HEK293T (cell line): Measurements from ENCODE around the gene CDH13.
A peak's percentile ranks its signal among the peaks of the same experiment; 100 is the strongest.

Experiments used
- CTCF ChIA-PET: fragments of 350-600 bp; formaldehyde crosslinking; extraction: SDS; loops from one replicate; lab custom pipeline; 2021; ENCODE audit warnings: antibody characterized with exemption, inconsistent platforms; lab: Yijun Ruan, JAX
- POLR2A ChIA-PET: fragments of 350-600 bp; formaldehyde crosslinking; extraction: SDS; loops from one replicate; lab custom pipeline; 2020; ENCODE audit warnings: antibody characterized with exemption, inconsistent platforms; lab: Yijun Ruan, JAX
- DNase-seq: peaks from one replicate; pipeline ENCODE4 v3.0.0; 2012; ENCODE audit warnings: mixed read lengths; ENCODE audit errors: extremely low spot score
- ARNT ChIP-seq: fragments of 450-650 bp; IDR thresholded peaks from 2 replicates; pipeline ENCODE4 v1.6.1; 2017; ENCODE audit warnings: mild to moderate bottlenecking
- BHLHE40 ChIP-seq: fragments of 450-650 bp; IDR thresholded peaks from 2 replicates; pipeline ENCODE4 v1.6.1; 2016; ENCODE audit warnings: mild to moderate bottlenecking, moderate library complexity, borderline replicate concordance
- CTBP1 ChIP-seq: fragments of 450-650 bp; IDR thresholded peaks from 2 replicates; pipeline ENCODE4 v1.6.1; 2016; ENCODE audit warnings: borderline replicate concordance
- ELF4 ChIP-seq: fragments of 450-650 bp; IDR thresholded peaks from 2 replicates; pipeline ENCODE4 v1.6.1; 2017; ENCODE audit warnings: antibody characterized with exemption
- FOXA1 ChIP-seq: fragments of 450-650 bp; IDR thresholded peaks from 2 replicates; pipeline ENCODE4 v1.6.1; 2016; ENCODE audit warnings: mild to moderate bottlenecking
- FOXK2 ChIP-seq: fragments of 450-650 bp; IDR thresholded peaks from 2 replicates; pipeline ENCODE4 v1.6.1; 2016; ENCODE audit warnings: mild to moderate bottlenecking
- FOXM1 ChIP-seq: fragments of 450-650 bp; IDR thresholded peaks from 2 replicates; pipeline ENCODE4 v1.6.1; 2017; ENCODE audit warnings: mild to moderate bottlenecking, borderline replicate concordance
- LEF1 ChIP-seq: fragments of 450-650 bp; IDR thresholded peaks from 2 replicates; pipeline ENCODE4 v1.6.1; 2017; ENCODE audit warnings: mild to moderate bottlenecking, borderline replicate concordance
- NFRKB ChIP-seq: fragments of 450-650 bp; IDR thresholded peaks from 2 replicates; pipeline ENCODE4 v1.6.1; 2016; ENCODE audit warnings: mild to moderate bottlenecking, moderate library complexity
- SUZ12 ChIP-seq: fragments of 450-650 bp; IDR thresholded peaks from 2 replicates; pipeline ENCODE4 v1.6.1; 2016; ENCODE audit warnings: mild to moderate bottlenecking
- TARDBP ChIP-seq: fragments of 450-650 bp; IDR thresholded peaks from 2 replicates; pipeline ENCODE4 v1.6.1; 2016
- ZNF384 ChIP-seq: fragments of 450-650 bp; IDR thresholded peaks from 2 replicates; pipeline ENCODE4 v1.6.1; 2016
- TF ChIP-seq, protein P1 (sequence below): fragments of 450-650 bp; IDR thresholded peaks from 2 replicates; pipeline ENCODE4 v1.6.1; 2016

The CDH13 gene

DNA sequence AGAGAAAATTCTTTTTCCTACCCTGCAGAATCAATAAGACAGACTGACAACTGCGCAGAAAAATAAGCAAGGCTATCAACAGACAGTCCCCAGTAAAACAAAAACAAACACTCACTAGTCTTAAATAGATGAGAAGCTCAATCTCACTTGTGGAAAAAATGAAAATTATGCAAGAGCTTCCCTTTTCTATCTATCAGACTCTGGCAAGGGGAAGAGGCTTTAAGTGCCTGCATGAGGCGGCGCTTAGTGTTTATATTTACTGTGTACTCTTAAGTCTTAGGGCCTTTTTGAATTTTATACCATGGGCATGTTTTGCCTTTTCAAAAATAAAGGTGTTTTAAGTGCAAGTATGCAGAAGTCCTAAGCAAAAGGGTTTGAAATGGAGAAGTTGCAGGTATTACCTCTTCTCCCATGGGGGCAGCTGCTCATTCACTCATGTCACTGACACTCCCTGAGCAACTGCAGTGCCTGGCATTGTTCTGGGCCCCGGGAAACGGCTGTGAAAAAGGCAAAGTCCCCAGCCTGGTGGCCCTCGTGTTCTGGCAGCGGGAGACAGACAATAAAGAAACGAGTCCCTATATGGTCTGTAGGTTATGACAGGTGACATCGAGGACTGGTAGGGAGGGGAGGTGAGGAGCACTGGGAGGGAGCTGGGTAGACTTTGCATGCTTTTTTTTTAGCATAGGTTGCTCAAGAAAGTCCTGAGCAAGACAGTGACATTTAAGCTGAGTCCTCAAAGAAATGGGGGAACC is 1216.2 kb downstream of the CDH13 start:
- CTCF ChIA-PET, result interaction anchor here (0.6 kb wide), 1 partner anchor 330 kb away, joined by 3 read pairs; no protein-coding TSS in a partner anchor
- DNase-seq, result no peak
- no peak for TF ChIP-seq NFRKB
- TF ChIP-seq, protein P1, sequence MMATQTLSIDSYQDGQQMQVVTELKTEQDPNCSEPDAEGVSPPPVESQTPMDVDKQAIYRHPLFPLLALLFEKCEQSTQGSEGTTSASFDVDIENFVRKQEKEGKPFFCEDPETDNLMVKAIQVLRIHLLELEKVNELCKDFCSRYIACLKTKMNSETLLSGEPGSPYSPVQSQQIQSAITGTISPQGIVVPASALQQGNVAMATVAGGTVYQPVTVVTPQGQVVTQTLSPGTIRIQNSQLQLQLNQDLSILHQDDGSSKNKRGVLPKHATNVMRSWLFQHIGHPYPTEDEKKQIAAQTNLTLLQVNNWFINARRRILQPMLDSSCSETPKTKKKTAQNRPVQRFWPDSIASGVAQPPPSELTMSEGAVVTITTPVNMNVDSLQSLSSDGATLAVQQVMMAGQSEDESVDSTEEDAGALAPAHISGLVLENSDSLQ, result no peak
- POLR2A ChIA-PET, result no interaction called here

- ChIA-PET POLR2A (no interaction called here), CTCF (interaction anchor here (0.7 kb wide), 2 partner anchors 9 to 29 kb away, joined by 3 to 8 read pairs; no protein-coding TSS in a partner anchor)
- TF ChIP-seq BHLHE40, result no peak
- no peak for TF ChIP-seq FOXK2
- no peak for TF ChIP-seq NFRKB
- no peak for TF ChIP-seq TARDBP
- TF ChIP-seq SUZ12, result no peak
- no peak for TF ChIP-seq CTBP1
- no peak for TF ChIP-seq ELF4
- no peak for TF ChIP-seq ARNT
- no peak for TF ChIP-seq FOXA1
- TF ChIP-seq ZNF384, result no peak
- TF ChIP-seq FOXM1, result no peak
- no peak for TF ChIP-seq LEF1
- TF ChIP-seq, protein P1, result no peak
- DNase-seq, result no peak
Observed at GRCh38 chr16:83843657-83844056, 1216.9 kb downstream of the CDH13 start.

- no peak for TF ChIP-seq ELF4
- TF ChIP-seq FOXA1, result no peak
- TF ChIP-seq ZNF384, result no peak
- CTCF ChIA-PET, result no interaction called here
- POLR2A ChIA-PET, result no interaction called here
- no peak for DNase-seq
Observed at GRCh38 chr16:83845263-83845662, 1218.5 kb downstream of the CDH13 start.

GRCh38 chr16:83847371-83848225 is 1220.8 kb downstream of the CDH13 start:
- POLR2A ChIA-PET, result no interaction called here
- peak; percentile 42; the same call in 1 of the 2 replicates for TF ChIP-seq ZNF384
- TF ChIP-seq FOXA1, result no peak
- DNase-seq, result no peak
- CTCF ChIA-PET, result interaction anchor here (0.6 to 0.7 kb wide), 2 partner anchors 47 to 168 kb away, joined by 3 read pairs; no protein-coding TSS in a partner anchor

DNA sequence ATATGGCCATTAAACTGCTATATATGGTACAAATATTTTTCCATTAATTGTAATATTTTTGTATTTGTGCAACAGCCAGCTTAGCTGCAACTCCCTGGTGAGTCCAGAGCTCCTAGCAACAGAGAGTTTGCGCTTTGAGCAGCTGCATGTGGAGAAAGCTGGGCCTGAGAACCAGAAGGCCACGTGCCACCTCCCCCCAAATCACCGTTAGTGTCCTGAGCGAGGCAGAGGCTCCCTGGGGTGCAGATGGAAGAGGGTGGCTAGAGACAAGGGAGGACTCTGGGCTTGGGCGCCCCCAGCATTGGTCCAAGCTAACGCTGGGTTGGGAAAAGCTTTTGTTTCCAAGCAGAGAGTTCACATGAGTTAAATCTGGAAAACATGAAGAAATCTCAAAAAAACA is 1222.7 kb downstream of the CDH13 start:
- DNase-seq, result no peak
- POLR2A ChIA-PET, result no interaction called here
- CTCF ChIA-PET, result no interaction called here
- no peak for TF ChIP-seq FOXM1
- no peak for TF ChIP-seq TARDBP
- TF ChIP-seq CTBP1, result no peak
- no peak for TF ChIP-seq SUZ12
